Mesenchymal stem cell (in vitro differentiated cells and primary cell): ENCODE measurements around the gene RPTOR.
A peak's percentile ranks its signal among the peaks of the same experiment; 100 is the strongest.

Experiments
- DNase-seq: peaks from one replicate; pipeline ENCODE4 v3.0.0-alpha.2; 2013
- H2AFZ ChIP-seq: one replicate; pipeline ENCODE4 v1.6.1; 2013; ENCODE audit warnings: low read depth, mild to moderate bottlenecking, control low read depth, inconsistent platforms, low read length, moderate library complexity
- H2AK5ac ChIP-seq: 2 replicates; pipeline ENCODE4 v1.6.1; 2013; ENCODE audit warnings: low read length, moderate library complexity, mild to moderate bottlenecking, inconsistent platforms; ENCODE audit not compliant: severe bottlenecking
- H2BK120ac ChIP-seq: one replicate; pipeline ENCODE4 v1.6.1; 2013; ENCODE audit warnings: low read depth, mild to moderate bottlenecking, inconsistent platforms, low read length, moderate library complexity
- H2BK12ac ChIP-seq, 2 experiments: one replicate each; pipeline ENCODE4 v1.6.1; 2013; ENCODE audit warnings: inconsistent platforms in 2 of 2, low read length in 2 of 2, mild to moderate bottlenecking in 2 of 2, moderate library complexity in 2 of 2, control low read depth in 1 of 2
- H2BK15ac ChIP-seq: one replicate; pipeline ENCODE4 v1.6.1; 2013; ENCODE audit warnings: mild to moderate bottlenecking, low read depth, inconsistent platforms; ENCODE audit not compliant: poor library complexity, severe bottlenecking
- H2BK5ac ChIP-seq: 2 replicates; pipeline ENCODE4 v1.6.1; 2013; ENCODE audit warnings: low read depth, mild to moderate bottlenecking, low read length, control low read depth, inconsistent platforms; ENCODE audit not compliant: poor library complexity, severe bottlenecking
- H3K14ac ChIP-seq, 2 experiments: one replicate each; pipeline ENCODE4 v1.6.1; 2013; ENCODE audit warnings: inconsistent platforms in 2 of 2, low read length in 2 of 2, control low read depth in 1 of 2, mild to moderate bottlenecking in 1 of 2, moderate library complexity in 1 of 2
- H3K18ac ChIP-seq, 2 experiments: one replicate each; pipeline ENCODE4 v1.6.1; 2013; ENCODE audit warnings: inconsistent platforms in 2 of 2, low read length in 2 of 2, control low read depth in 1 of 2, low read depth in 1 of 2, mild to moderate bottlenecking in 1 of 2
- H3K23ac ChIP-seq, 2 experiments: one replicate each; pipeline ENCODE4 v1.6.1; 2013; ENCODE audit warnings: inconsistent platforms in 2 of 2, low read length in 2 of 2, mild to moderate bottlenecking in 2 of 2, moderate library complexity in 2 of 2, control low read depth in 1 of 2
- H3K27ac ChIP-seq: 2 replicates; pipeline ENCODE4 v1.5.1; 2013; ENCODE audit warnings: mild to moderate bottlenecking, moderate library complexity, low read length, control low read depth, inconsistent platforms; ENCODE audit not compliant: poor library complexity, severe bottlenecking
- H3K27me3 ChIP-seq, 2 experiments: 2 replicates each; pipeline versions ENCODE4 v1.6.1 to v1.7.0; 2013; ENCODE audit warnings: low read length in 2 of 2, mild to moderate bottlenecking in 2 of 2, moderate library complexity in 2 of 2, control low read depth in 1 of 2, inconsistent platforms in 1 of 2; ENCODE audit not compliant: control insufficient read depth in 1 of 2, insufficient read depth in 1 of 2
- H3K36me3 ChIP-seq, 2 experiments: 2 replicates each; pipeline versions ENCODE4 v1.6.1 to v1.7.0; 2013; ENCODE audit warnings: low read length in 2 of 2, control low read depth in 1 of 2, inconsistent platforms in 1 of 2, low read depth in 1 of 2, mild to moderate bottlenecking in 1 of 2; ENCODE audit not compliant: insufficient read depth in 2 of 2, control insufficient read depth in 1 of 2
- H3K4ac ChIP-seq, 2 experiments: one replicate each; pipeline ENCODE4 v1.6.1; 2013; ENCODE audit warnings: inconsistent platforms in 2 of 2, low read length in 2 of 2, mild to moderate bottlenecking in 2 of 2, moderate library complexity in 2 of 2, control low read depth in 1 of 2, low read depth in 1 of 2
- H3K4me1 ChIP-seq: 2 replicates; pipeline ENCODE4 v1.6.1; 2013; ENCODE audit warnings: low read depth, low read length, control low read depth; ENCODE audit not compliant: control insufficient read depth, insufficient read depth
- H3K4me2 ChIP-seq: 2 replicates; pipeline ENCODE4 v1.6.1; 2013; ENCODE audit warnings: low read length, mild to moderate bottlenecking, inconsistent platforms; ENCODE audit not compliant: poor library complexity, severe bottlenecking
- H3K4me3 ChIP-seq, 2 experiments: 2 replicates each; pipeline versions ENCODE4 v1.5.1 to v1.7.0; 2013; ENCODE audit warnings: low read length in 2 of 2, mild to moderate bottlenecking in 2 of 2, control low read depth in 1 of 2, low read depth in 1 of 2; ENCODE audit not compliant: insufficient read depth in 1 of 2
- H3K79me1 ChIP-seq: replicated peaks from 2 replicates; pipeline ENCODE4 v1.6.1; 2013; ENCODE audit warnings: mild to moderate bottlenecking, control low read depth, low read length, inconsistent platforms; ENCODE audit not compliant: poor library complexity, severe bottlenecking
- H3K9ac ChIP-seq: 2 replicates; pipeline ENCODE4 v1.7.0; 2013; ENCODE audit warnings: mild to moderate bottlenecking, low read length, moderate library complexity
- H3K9me3 ChIP-seq: 2 replicates; pipeline ENCODE4 v1.7.0; 2013; ENCODE audit warnings: mild to moderate bottlenecking, low read length; ENCODE audit not compliant: control insufficient read depth
- H4K8ac ChIP-seq: one replicate; pipeline ENCODE4 v1.6.1; 2013; ENCODE audit warnings: inconsistent platforms, mild to moderate bottlenecking, low read length, moderate library complexity
- H4K91ac ChIP-seq: one replicate; pipeline ENCODE4 v1.6.1; 2013; ENCODE audit warnings: mild to moderate bottlenecking, low read length, inconsistent platforms
- WGBS: methylation state at CpG from one replicate; pipeline ENCODE4 v1.1.7; 2013; ENCODE audit warnings: mixed read lengths; 5-methylcytosine and 5-hydroxymethylcytosine counted together

RPTOR gene

DNA sequence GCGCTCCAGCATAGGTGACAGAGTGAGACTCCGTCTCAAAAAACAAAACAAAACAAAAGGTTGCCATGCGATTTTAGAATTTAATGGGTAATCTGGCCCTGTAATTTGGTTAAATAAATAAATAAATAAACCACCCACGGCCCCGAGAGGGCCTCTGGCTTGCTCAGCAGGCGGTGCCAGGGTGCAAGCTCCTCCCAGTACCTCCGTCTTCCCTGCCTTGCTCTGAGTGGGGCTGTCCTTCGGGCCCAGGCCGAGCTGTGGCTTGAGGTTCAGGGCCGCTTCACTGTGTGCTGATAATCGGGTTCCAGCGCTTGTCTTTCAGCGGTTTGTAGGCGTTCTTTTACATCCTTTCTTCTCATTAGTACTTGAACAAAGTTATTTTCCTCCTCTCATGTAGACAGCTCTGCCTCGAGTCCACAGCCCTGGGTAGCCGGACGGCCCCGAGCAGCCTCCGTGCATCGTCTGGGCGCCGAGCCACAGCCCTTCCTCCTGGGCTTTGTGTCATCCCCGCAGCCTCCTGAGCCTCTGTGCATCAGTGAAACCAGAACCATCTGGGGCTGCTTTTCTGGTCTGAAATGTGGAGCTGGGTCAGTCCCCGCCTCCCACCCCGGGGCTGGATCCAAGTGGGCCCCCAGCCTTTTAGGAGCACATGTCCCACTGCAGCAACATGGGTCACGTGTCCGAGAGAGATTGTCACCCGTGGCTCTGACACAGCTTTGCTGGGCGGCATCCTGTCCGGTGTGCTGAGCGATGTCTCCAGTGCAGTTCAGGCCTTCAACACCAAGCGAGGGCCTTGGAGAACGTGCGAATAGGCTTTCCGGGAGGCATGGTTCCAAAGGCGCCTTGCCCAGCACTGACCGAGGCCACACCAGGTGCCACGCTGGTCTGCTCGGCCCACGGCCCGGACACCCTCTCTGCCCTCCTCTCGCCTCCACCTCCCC, 289.6 kb downstream of the RPTOR start:
- DNase-seq, result no peak
- 95% methylated on average over 41 of the region's 42 CpGs for whole genome bisulfite sequencing

DNA sequence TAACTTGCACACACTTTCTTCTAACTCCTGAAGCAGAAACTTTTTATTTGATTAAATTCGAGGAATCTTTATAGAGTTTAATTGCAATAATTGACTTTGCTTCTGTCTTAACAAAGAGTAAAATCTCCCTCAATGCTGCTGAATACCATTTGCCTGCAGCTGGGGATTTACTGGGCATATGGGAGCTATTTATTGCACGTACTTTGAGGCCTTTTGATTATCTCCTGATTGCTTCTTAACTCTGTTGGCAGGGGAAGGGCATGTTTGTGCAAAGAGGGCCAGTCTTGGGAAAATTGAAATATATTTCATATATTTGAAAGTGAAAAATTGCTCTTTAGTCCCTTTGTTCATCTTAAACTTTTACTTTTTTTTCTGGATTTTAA, 290.2 kb downstream of the RPTOR start:
- no peak overlapping the region for H2BK15ac ChIP-seq
- peak overlapping the region; percentile 100 for H3K9ac ChIP-seq
- no peak for DNase-seq
- no peak overlapping the region for H4K8ac ChIP-seq
- H3K4ac ChIP-seq, result no peak overlapping the region
- no peak overlapping the region for H2AFZ ChIP-seq
- H3K4me1 ChIP-seq, result peaks cover 16% of the 10 kb centered on the region
- H2AK5ac ChIP-seq, result no peak overlapping the region
- H4K91ac ChIP-seq, result no peak overlapping the region
- H2BK120ac ChIP-seq, result no peak overlapping the region
- no peak overlapping the region for H3K4me2 ChIP-seq
- H3K27me3 ChIP-seq, result no peaks in the 10 kb centered on the region
- H3K36me3 ChIP-seq, result peaks cover 31 to 36% of the 10 kb centered on the region in 2 experiments
- peaks cover 3% of the 10 kb centered on the region for H3K79me1 ChIP-seq
- H3K4me3 ChIP-seq, result peak overlapping the region in 1 of 2 experiments; percentile 89
- WGBS, result 94% methylated on average over 1 of the region's 2 CpGs
- no peak overlapping the region for H3K23ac ChIP-seq
- no peak overlapping the region for H2BK5ac ChIP-seq
- peaks cover 6% of the 10 kb centered on the region for H3K9me3 ChIP-seq
- H3K27ac ChIP-seq, result no peak overlapping the region
- no peak overlapping the region for H3K14ac ChIP-seq
- no peak overlapping the region for H3K18ac ChIP-seq
- no peak overlapping the region for H2BK12ac ChIP-seq

More for the DNA sequence above, 289.6 kb downstream of the RPTOR start:
- no peak overlapping the region for H2AK5ac ChIP-seq
- H2BK12ac ChIP-seq, result peak overlapping the region in 1 of 2 experiments; percentile 28
- H3K79me1 ChIP-seq, result peaks cover 6% of the 10 kb centered on the region
- no peak overlapping the region for H2BK120ac ChIP-seq
- peak overlapping the region; percentile 53 for H4K8ac ChIP-seq
- no peak overlapping the region for H3K23ac ChIP-seq
- H3K4ac ChIP-seq, result peak overlapping the region in 1 of 2 experiments; percentile 15
- H2AFZ ChIP-seq, result no peak overlapping the region
- peaks cover 16% of the 10 kb centered on the region for H3K4me1 ChIP-seq
- H3K27ac ChIP-seq, result no peak overlapping the region
- H3K27me3 ChIP-seq, result no peaks in the 10 kb centered on the region
- H3K14ac ChIP-seq, result no peak overlapping the region
- peak overlapping the region; percentile 29 for H4K91ac ChIP-seq
- H3K4me2 ChIP-seq, result no peak overlapping the region
- peaks cover 33 to 39% of the 10 kb centered on the region in 2 experiments for H3K36me3 ChIP-seq
- peaks cover 6% of the 10 kb centered on the region for H3K9me3 ChIP-seq
- H2BK5ac ChIP-seq, result no peak overlapping the region
- peak overlapping the region; percentile 100 for H3K9ac ChIP-seq
- no peak overlapping the region for H2BK15ac ChIP-seq
- H3K4me3 ChIP-seq, result peak overlapping the region in 1 of 2 experiments; percentile 89
- H3K18ac ChIP-seq, result no peak overlapping the region

DNA sequence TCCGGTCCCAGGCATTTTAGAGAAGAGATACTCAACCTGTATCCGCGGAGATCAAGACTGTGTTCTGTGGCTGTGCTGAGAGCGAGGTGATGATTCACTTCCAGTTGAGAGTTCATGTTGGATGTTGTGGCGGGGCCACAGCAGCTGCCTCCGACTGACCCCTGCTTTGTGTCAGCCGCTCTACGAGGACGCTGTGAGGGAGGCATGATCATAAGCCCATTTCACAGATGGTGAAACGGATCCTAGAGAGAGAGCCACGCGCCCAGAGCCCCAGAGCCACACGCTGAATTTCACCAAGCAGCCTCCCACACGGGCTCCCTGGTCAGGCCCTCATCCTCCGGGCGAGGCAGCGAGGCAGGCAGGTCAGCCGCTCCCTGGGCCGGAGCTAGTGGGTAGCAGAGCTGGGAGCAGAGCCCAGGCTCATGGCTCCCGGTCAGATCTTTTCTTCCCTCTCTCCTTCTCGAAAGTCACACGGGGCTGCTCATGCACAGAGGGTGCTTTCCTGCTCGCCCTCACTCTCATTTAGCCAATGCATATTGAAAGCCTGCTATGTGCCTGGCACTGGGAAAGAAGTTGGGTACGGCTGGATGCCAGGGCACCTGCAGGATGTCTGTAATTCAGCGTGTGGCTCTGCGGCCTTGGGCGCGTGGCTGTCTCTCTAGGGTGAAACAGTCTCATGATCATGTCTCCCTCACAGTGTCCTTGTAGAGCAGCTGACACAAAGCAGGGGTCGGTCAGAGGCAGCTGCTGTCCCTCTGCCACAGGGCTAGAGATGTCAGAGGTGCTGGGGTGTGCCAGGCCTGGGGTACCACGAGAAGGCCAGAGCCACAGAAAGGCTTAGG, 291.4 kb downstream of the RPTOR start:
- Histone ChIP-seq H3K27ac (no peak overlapping the region), H3K4me1 (peaks cover 16% of the 10 kb centered on the region), H3K36me3 (peaks cover 29 to 43% of the 10 kb centered on the region in 2 experiments), H3K4me2 (no peak overlapping the region), H3K27me3 (no peaks in the 10 kb centered on the region), H2BK12ac (peak overlapping the region in 1 of 2 experiments; percentile 47), H2BK5ac (no peak overlapping the region), H3K14ac (peak overlapping the region in 1 of 2 experiments; percentile 82), H2BK15ac (no peak overlapping the region), H4K91ac (peak overlapping the region; percentile 29), H3K9ac (no peak overlapping the region), H2AK5ac (no peak overlapping the region), H2AFZ (no peak overlapping the region), H4K8ac (no peak overlapping the region), H3K18ac (no peak overlapping the region), H3K4ac (peak overlapping the region in 1 of 2 experiments; percentile 32), H3K9me3 (peaks cover 6% of the 10 kb centered on the region), H3K23ac (no peak overlapping the region), H3K79me1 (peaks cover 3% of the 10 kb centered on the region), H3K4me3 (no peak overlapping the region), H2BK120ac (no peak overlapping the region)
- no peak for DNase-seq
- 97% methylated on average over 30 of the region's 30 CpGs for WGBS

DNA sequence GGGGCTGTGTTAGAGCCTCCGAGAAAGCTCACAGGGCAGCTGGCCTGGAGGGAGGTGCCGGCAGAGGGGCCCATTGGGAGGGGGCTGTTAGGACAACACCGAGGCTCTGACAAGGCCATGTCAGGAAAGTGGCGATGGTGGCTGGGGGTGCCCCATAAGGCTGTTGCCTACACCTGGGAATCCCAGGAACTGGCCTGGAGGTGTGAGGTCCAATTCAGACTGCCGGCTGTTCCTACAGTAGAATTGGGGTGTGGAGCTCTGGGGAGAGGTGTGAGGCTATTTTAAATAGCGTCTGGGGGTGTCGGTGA, 292.0 kb downstream of the RPTOR start:
- peaks cover 4% of the 10 kb centered on the region for H3K9me3 ChIP-seq
- no peak overlapping the region for H2BK5ac ChIP-seq
- H4K8ac ChIP-seq, result no peak overlapping the region
- H3K4ac ChIP-seq, result no peak overlapping the region
- no peak overlapping the region for H3K14ac ChIP-seq
- H2AK5ac ChIP-seq, result no peak overlapping the region
- H3K79me1 ChIP-seq, result peaks cover 3% of the 10 kb centered on the region
- 96% methylated on average over 7 of the region's 7 CpGs for WGBS
- H2BK120ac ChIP-seq, result no peak overlapping the region
- no peak overlapping the region for H2AFZ ChIP-seq
- no peak overlapping the region for H3K23ac ChIP-seq
- DNase-seq, result no peak
- no peak overlapping the region for H3K4me3 ChIP-seq
- no peak overlapping the region for H2BK15ac ChIP-seq
- no peak overlapping the region for H3K4me2 ChIP-seq
- H4K91ac ChIP-seq, result no peak overlapping the region
- H2BK12ac ChIP-seq, result no peak overlapping the region
- peaks cover 15% of the 10 kb centered on the region for H3K4me1 ChIP-seq
- H3K27ac ChIP-seq, result no peak overlapping the region
- no peaks in the 10 kb centered on the region for H3K27me3 ChIP-seq
- no peak overlapping the region for H3K9ac ChIP-seq
- H3K18ac ChIP-seq, result no peak overlapping the region
- peaks cover 23 to 49% of the 10 kb centered on the region in 2 experiments for H3K36me3 ChIP-seq
